Measurements from ENCODE around the gene MAP3K13. TPM values are rescaled to one million over a fixed set of nuclear protein-coding genes. Genes with fewer than 3 reads are reported as not detected.

The MAP3K13 gene
- total RNA-seq, 1 experiment from 2014 or later = 10.6 TPM

- no peak overlapping the region for H3K18ac ChIP-seq (ENCODE audit: insufficient read length, low read depth, low read length)
- no CpG with 5 or more reads among the region's 2 CpGs for WGBS (ENCODE audit: extremely low coverage, insufficient read length, low lambda C conversion rate)
- H3K4ac ChIP-seq (ENCODE audit: low read depth, low read length) = no peak overlapping the region
- no peak overlapping the region for H2BK12ac ChIP-seq (ENCODE audit: insufficient read length, low read depth, low read length)
- no peak overlapping the region for H3K27ac ChIP-seq (ENCODE audit: insufficient read length, low read depth, low read length)
- TF ChIP-seq CTCF (conservative IDR thresholded peaks at IDR 0.05) = no peak
- H3K9ac ChIP-seq (ENCODE audit: extremely low read depth, insufficient read length, low read length) = no peak overlapping the region
- H3K4me1 ChIP-seq (ENCODE audit: insufficient read depth, low read length) = no peaks in the 10 kb centered on the region
- no peak overlapping the region for H4K8ac ChIP-seq (replicated peaks; ENCODE audit: insufficient read length, low read depth, low read length)
- Mint-ChIP-seq H3K4me3 (no peak overlapping the region), H3K9me3 (no peaks in the 10 kb centered on the region; a peak in 1 of 5 replicates), H3K27me3 (ENCODE audit: low read depth) (no peaks in the 10 kb centered on the region), H3K27ac (no peak overlapping the region), H3K36me3 (ENCODE audit: insufficient read depth in 1 of 3, low read depth in 3 of 3) (no peaks in the 10 kb centered on the region), H3K4me1 (peaks cover 0 to 2% of the 10 kb centered on the region in 2 experiments; a peak in 1 of 4 replicates)
- H2BK5ac ChIP-seq (ENCODE audit: insufficient read length, low read length) = no peak overlapping the region
- no peaks in the 10 kb centered on the region for H3K23me2 ChIP-seq (ENCODE audit: insufficient read length, low read depth, low read length, poor library complexity, severe bottlenecking)
- no peak for DNase-seq
- H3K9me3 ChIP-seq (ENCODE audit: control insufficient read depth, low read depth, low read length) = no peaks in the 10 kb centered on the region
- H4K20me1 ChIP-seq (ENCODE audit: control insufficient read depth, insufficient read depth, insufficient read length) = no peaks in the 10 kb centered on the region
- H2AK5ac ChIP-seq (ENCODE audit: insufficient read length, low read length) = no peak overlapping the region
- H3K23ac ChIP-seq (ENCODE audit: insufficient read length, low read depth, low read length) = no peak overlapping the region
- no peaks in the 10 kb centered on the region for H3K79me2 ChIP-seq (ENCODE audit: insufficient read depth, low read length)
- no peak overlapping the region for H3K56ac ChIP-seq (ENCODE audit: insufficient read length, low read depth, low read length)
- no peak overlapping the region for H3K4me2 ChIP-seq (ENCODE audit: insufficient read depth, insufficient read length, low read length)
- H2BK120ac ChIP-seq (ENCODE audit: low read depth, low read length, poor library complexity, severe bottlenecking) = no peak overlapping the region
- no peak overlapping the region for H3K14ac ChIP-seq (ENCODE audit: insufficient read depth, low read length)
- H4K91ac ChIP-seq (ENCODE audit: insufficient read length, low read depth, low read length) = no peak overlapping the region
- H3K27me3 ChIP-seq (ENCODE audit: insufficient read depth, low read length) = no peaks in the 10 kb centered on the region
- no peak overlapping the region for H2BK20ac ChIP-seq (ENCODE audit: low read depth, low read length, poor library complexity, severe bottlenecking)
- no peak overlapping the region for H2BK15ac ChIP-seq (ENCODE audit: low read depth, low read length)
- no peaks in the 10 kb centered on the region for H3K79me1 ChIP-seq (ENCODE audit: insufficient read depth, low read depth, low read length, poor library complexity, severe bottlenecking)
- no peak overlapping the region for H2AFZ ChIP-seq (ENCODE audit: low read length)
- no peak overlapping the region for H4K5ac ChIP-seq (ENCODE audit: insufficient read length, low read depth, low read length)
- no peak overlapping the region for H3T11ph ChIP-seq (ENCODE audit: low read length)
Observed at GRCh38 chr3:185457376-185457775, 94.4 kb downstream of the MAP3K13 start.

Data from H9 (cell line).